Loucy (cell line): ENCODE results near the gene CYP4F8.

ENCODE experiments used
- H2AFZ ChIP-seq: fragments of 200-600 bp; sonication (generic); 2 replicates; pipeline ENCODE4 v1.6.0; 2016; ENCODE audit warnings: antibody characterized with exemption, mild to moderate bottlenecking, low read length, moderate library complexity
- H3F3A ChIP-seq: fragments of 200-600 bp; 2 replicates; pipeline ENCODE4 v1.6.0; 2016; ENCODE audit warnings: antibody characterized with exemption, low read depth, mild to moderate bottlenecking
- H3K27me3 ChIP-seq: fragments of 200-600 bp; sonication (generic); 2 replicates; pipeline ENCODE4 v1.6.1; 2014; ENCODE audit warnings: low read length, mild to moderate bottlenecking; ENCODE audit not compliant: insufficient read depth, poor library complexity, severe bottlenecking
- H3K36me3 ChIP-seq: fragments of 200-600 bp; sonication (generic); 2 replicates; pipeline ENCODE4 v1.6.1; 2016; ENCODE audit warnings: low read length; ENCODE audit not compliant: insufficient read depth
- H3K4me1 ChIP-seq: fragments of 200-600 bp; sonication (generic); 2 replicates; pipeline ENCODE4 v1.5.1; 2014; ENCODE audit warnings: low read length, mild to moderate bottlenecking; ENCODE audit not compliant: insufficient read depth, poor library complexity, severe bottlenecking
- H3K4me2 ChIP-seq: fragments of 200-600 bp; sonication (generic); 2 replicates; pipeline ENCODE4 v1.6.0; 2014; ENCODE audit warnings: antibody characterized with exemption, low read length, low read depth, mild to moderate bottlenecking; ENCODE audit not compliant: poor library complexity, severe bottlenecking
- H3K4me3 ChIP-seq: fragments of 200-600 bp; sonication (generic); 2 replicates; pipeline ENCODE4 v1.5.1; 2014; ENCODE audit warnings: low read length, mild to moderate bottlenecking, mixed read lengths; ENCODE audit not compliant: poor library complexity, severe bottlenecking
- H3K79me2 ChIP-seq: fragments of 200-600 bp; sonication (generic); 2 replicates; pipeline ENCODE4 v1.6.1; 2014; ENCODE audit warnings: low read length; ENCODE audit not compliant: insufficient read depth
- H3K9ac ChIP-seq: fragments of 200-600 bp; sonication (generic); 2 replicates; pipeline ENCODE4 v1.6.0; 2014; ENCODE audit warnings: mild to moderate bottlenecking, low read depth, low read length, moderate library complexity; ENCODE audit not compliant: poor library complexity, severe bottlenecking
- H3K9me2 ChIP-seq: fragments of 200-600 bp; sonication (generic); replicated peaks from 2 replicates; pipeline ENCODE4 v1.6.1; 2016; ENCODE audit warnings: low read depth, low read length, mixed read lengths
- H3K9me3 ChIP-seq: fragments of 200-600 bp; sonication (generic); 2 replicates; pipeline ENCODE4 v1.6.1; 2014; ENCODE audit warnings: mild to moderate bottlenecking, antibody characterized with exemption, low read length, low read depth; ENCODE audit not compliant: insufficient read depth
- H4K20me1 ChIP-seq: fragments of 200-600 bp; sonication (generic); 2 replicates; pipeline ENCODE4 v1.6.0; 2014; ENCODE audit warnings: antibody characterized with exemption, low read length, mild to moderate bottlenecking; ENCODE audit not compliant: insufficient read depth, poor library complexity, severe bottlenecking
- EZH2phosphoT487 ChIP-seq: fragments of 200-600 bp; IDR thresholded peaks from 2 replicates; pipeline ENCODE4 v1.6.1; 2018; ENCODE audit warnings: antibody characterized with exemption, mild to moderate bottlenecking, moderate library complexity, borderline replicate concordance
- TF ChIP-seq, protein P1 (sequence below): fragments of 200-600 bp; sonication (generic); conservative IDR thresholded peaks from 2 replicates; pipeline ENCODE4 v1.5.1; 2014; ENCODE audit warnings: mild to moderate bottlenecking, antibody characterized with exemption, low read length

Gene CYP4F8

DNA sequence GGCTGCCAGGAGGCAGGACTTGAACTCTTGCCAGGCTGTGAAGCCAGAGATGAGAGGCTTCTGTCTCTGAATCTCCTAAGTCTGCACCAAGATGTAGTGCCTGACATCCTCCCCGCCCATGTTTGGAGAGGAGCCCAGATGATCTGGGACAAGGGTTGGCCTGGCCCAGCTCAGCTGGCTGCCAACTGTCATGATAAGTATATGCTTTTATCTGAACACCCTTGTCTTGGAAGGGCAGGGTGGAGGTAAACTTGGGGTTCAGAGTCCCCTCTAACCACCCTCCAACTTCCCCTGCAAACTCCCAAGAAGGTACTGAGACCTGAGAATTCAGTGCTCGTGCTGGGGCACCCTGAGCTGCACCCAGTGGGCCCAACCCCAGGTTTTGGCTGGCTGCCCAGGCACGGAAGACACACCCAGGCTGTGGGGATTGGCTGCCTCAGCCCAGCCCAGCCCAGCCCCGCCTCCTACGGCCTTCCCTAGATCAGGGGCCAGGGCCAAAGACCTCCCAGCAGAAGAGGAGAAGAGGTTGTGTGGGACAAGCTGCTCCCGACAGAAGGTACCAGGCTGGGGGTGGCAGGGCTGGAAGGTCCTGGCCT lies 57.7 kb downstream of the CYP4F8 start, which contains the start of gene CYP4F12:
TSS of gene CYP4F12 (plus strand) at position 508 of the 596 bp plus-strand sequence. CDS start 443 bp downstream, outside the sequence.
- H3F3A ChIP-seq, result no peaks in the 10 kb centered on the region
- TF ChIP-seq EZH2phosphoT487, result no peak
- TF ChIP-seq, protein P1, sequence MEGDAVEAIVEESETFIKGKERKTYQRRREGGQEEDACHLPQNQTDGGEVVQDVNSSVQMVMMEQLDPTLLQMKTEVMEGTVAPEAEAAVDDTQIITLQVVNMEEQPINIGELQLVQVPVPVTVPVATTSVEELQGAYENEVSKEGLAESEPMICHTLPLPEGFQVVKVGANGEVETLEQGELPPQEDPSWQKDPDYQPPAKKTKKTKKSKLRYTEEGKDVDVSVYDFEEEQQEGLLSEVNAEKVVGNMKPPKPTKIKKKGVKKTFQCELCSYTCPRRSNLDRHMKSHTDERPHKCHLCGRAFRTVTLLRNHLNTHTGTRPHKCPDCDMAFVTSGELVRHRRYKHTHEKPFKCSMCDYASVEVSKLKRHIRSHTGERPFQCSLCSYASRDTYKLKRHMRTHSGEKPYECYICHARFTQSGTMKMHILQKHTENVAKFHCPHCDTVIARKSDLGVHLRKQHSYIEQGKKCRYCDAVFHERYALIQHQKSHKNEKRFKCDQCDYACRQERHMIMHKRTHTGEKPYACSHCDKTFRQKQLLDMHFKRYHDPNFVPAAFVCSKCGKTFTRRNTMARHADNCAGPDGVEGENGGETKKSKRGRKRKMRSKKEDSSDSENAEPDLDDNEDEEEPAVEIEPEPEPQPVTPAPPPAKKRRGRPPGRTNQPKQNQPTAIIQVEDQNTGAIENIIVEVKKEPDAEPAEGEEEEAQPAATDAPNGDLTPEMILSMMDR, result no peak
- H3K9ac ChIP-seq, result no peak within 1 kb of the TSS
- H4K20me1 ChIP-seq, result no peaks in the 10 kb centered on the region
- H3K4me1 ChIP-seq, result no peaks in the 10 kb centered on the region
- H3K36me3 ChIP-seq, result no peaks in the 10 kb centered on the region
- no peaks in the 10 kb centered on the region for H3K9me2 ChIP-seq
- H3K4me3 ChIP-seq, result no peak within 1 kb of the TSS
- no peaks in the 10 kb centered on the region for H3K9me3 ChIP-seq
- no peaks in the 10 kb centered on the region for H3K27me3 ChIP-seq
- H3K79me2 ChIP-seq, result no peaks in the 10 kb centered on the region
- H2AFZ ChIP-seq, result no peak within 1 kb of the TSS
- no peak within 1 kb of the TSS for H3K4me2 ChIP-seq

DNA sequence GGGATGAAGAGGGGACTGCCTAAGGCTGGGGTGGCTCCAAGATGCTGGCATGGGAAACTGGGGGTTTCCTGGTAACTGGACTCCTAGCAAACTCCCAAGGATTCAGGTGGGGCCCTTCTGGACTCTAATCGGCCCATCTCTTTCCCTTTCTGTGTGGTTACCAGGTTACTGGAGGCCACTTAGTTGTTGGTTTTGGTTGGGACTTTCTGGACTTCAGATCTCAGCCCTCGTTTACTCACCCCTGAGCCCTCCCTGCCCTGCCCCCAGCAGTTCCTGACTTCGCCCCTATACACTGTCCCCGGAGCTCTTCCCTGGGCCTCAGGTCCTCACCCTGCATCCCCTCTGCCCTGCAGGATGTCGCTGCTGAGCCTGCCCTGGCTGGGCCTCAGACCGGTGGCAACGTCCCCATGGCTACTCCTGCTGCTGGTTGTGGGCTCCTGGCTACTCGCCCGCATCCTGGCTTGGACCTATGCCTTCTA lies 58.2 kb downstream of the CYP4F8 start:
- Histone ChIP-seq H3K9me3 (no peaks in the 10 kb centered on the region), H3K9me2 (no peaks in the 10 kb centered on the region), H3K4me1 (no peaks in the 10 kb centered on the region), H2AFZ (no peak overlapping the region), H3K79me2 (no peaks in the 10 kb centered on the region), H3K27me3 (no peaks in the 10 kb centered on the region), H3K4me3 (no peak overlapping the region), H3K36me3 (no peaks in the 10 kb centered on the region), H3K4me2 (no peak overlapping the region), H3K9ac (no peak overlapping the region), H4K20me1 (no peaks in the 10 kb centered on the region), H3F3A (no peaks in the 10 kb centered on the region)
- TF ChIP-seq, protein P1, result no peak
- TF ChIP-seq EZH2phosphoT487, result no peak

DNA sequence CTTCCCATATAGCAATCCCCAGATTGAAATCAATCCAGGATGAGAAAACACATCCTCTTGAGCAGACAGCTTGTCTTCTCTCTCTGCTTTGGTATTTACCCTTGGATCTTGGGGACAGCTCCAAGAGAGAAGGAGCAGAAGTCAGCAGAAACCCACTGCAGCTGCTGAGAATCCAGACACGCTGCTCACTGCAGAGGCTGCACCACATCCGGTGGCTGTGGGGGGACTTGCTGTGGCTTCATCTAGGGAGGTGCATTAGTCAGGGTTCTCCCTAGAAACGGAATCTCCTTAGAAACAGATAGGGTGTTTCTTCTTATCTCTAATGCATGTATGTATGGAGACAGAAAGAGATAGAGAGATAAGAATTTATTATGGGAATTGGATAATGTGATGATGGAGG lies 60.5 kb downstream of the CYP4F8 start:
- Histone ChIP-seq H3K9me2 (no peaks in the 10 kb centered on the region), H3K4me2 (no peak overlapping the region), H2AFZ (no peak overlapping the region), H3K4me1 (no peaks in the 10 kb centered on the region), H4K20me1 (no peaks in the 10 kb centered on the region), H3K36me3 (no peaks in the 10 kb centered on the region), H3K27me3 (no peaks in the 10 kb centered on the region), H3K9me3 (no peaks in the 10 kb centered on the region), H3K9ac (no peak overlapping the region), H3F3A (no peaks in the 10 kb centered on the region), H3K79me2 (no peaks in the 10 kb centered on the region), H3K4me3 (no peak overlapping the region)
- TF ChIP-seq, protein P1, result no peak
- no peak for TF ChIP-seq EZH2phosphoT487
